NCI-H187 treated with DMSO at 0.1 percent for 48 hours (cell line): ENCODE data around the gene ANKRD28.
"Not testable (repeated sequence)": the region's sequence is repeated elsewhere in the genome, so short reads cannot be mapped to it uniquely, and the experiment has no call there.

ENCODE experiments used
- DNase-seq: peaks from one replicate; lab custom pipeline; 2025; lab: John Stamatoyannopoulos, UW

Gene ANKRD28

GRCh38 chr3:15801298-15801697, 3.5 kb upstream of the ANKRD28 start:
- no peak for DNase-seq

- DNase-seq: no peak
These were observed 3.0 kb upstream of the ANKRD28 start for GRCh38 chr3:15800780-15801179.

- DNase-seq: no peak
These were observed 2.5 kb upstream of the ANKRD28 start for GRCh38 chr3:15800327-15800726.

GRCh38 chr3:15798533-15799245, 910 bp upstream of the ANKRD28 start:
- no peak for DNase-seq

- DNase-seq: no peak
These were observed 773 bp downstream of the ANKRD28 start for GRCh38 chr3:15796771-15797641.

- no peak for DNase-seq
These were observed 1.4 kb downstream of the ANKRD28 start for GRCh38 chr3:15796331-15796730.

GRCh38 chr3:15795651-15796308, 2.0 kb downstream of the ANKRD28 start:
- no peak for DNase-seq

GRCh38 chr3:15794842-15795650, 2.7 kb downstream of the ANKRD28 start:
- DNase-seq: no peak

GRCh38 chr3:15794303-15794771, 3.4 kb downstream of the ANKRD28 start:
- no peak for DNase-seq

- DNase-seq: no peak
These were observed 6.3 kb downstream of the ANKRD28 start for GRCh38 chr3:15791525-15791924.

- no peak for DNase-seq
These were observed 9.8 kb downstream of the ANKRD28 start for GRCh38 chr3:15787941-15788340.

GRCh38 chr3:15787526-15787925, 10.3 kb downstream of the ANKRD28 start:
- DNase-seq: no peak

GRCh38 chr3:15783361-15783969, 14.3 kb downstream of the ANKRD28 start:
- no peak for DNase-seq

- DNase-seq: no peak
These were observed 15.3 kb downstream of the ANKRD28 start for GRCh38 chr3:15782429-15782828.

GRCh38 chr3:15781637-15782402, 16.0 kb downstream of the ANKRD28 start:
- no peak for DNase-seq

- no peak for DNase-seq
These were observed 16.6 kb downstream of the ANKRD28 start for GRCh38 chr3:15781131-15781530.

GRCh38 chr3:15779111-15779510, 18.7 kb downstream of the ANKRD28 start:
- DNase-seq: no peak

GRCh38 chr3:15778332-15778858, 19.4 kb downstream of the ANKRD28 start:
- DNase-seq: no peak

- not testable (repeated sequence) for DNase-seq
These were observed 22.7 kb downstream of the ANKRD28 start for GRCh38 chr3:15774931-15775560.

- DNase-seq: no peak
These were observed 26.3 kb downstream of the ANKRD28 start for GRCh38 chr3:15771444-15771843.
